Neutrophil (primary cell): ENCODE results near the gene ANO8.

Source experiments
- H3K27ac ChIP-seq: fragments of 200-600 bp; sonication (generic); 2 replicates; pipeline ENCODE4 v1.5.1; 2016; ENCODE audit warnings: mild to moderate bottlenecking, moderate library complexity
- H3K27me3 ChIP-seq: fragments of 200-600 bp; sonication (generic); 2 replicates; pipeline ENCODE4 v1.6.0; 2016; ENCODE audit warnings: mild to moderate bottlenecking
- H3K36me3 ChIP-seq: fragments of 200-600 bp; sonication (generic); 2 replicates; pipeline ENCODE4 v1.5.1; 2017
- H3K4me1 ChIP-seq, 2 experiments: fragments of 200-600 bp in 1 of 2; sonication (generic) in 1 of 2; 1 replicate in 1 of 2; 2 replicates in 1 of 2; pipeline versions ENCODE4 v1.5.1 to v1.6.1; 2013 to 2016; ENCODE audit warnings: low read depth in 1 of 2, low read length in 1 of 2, mild to moderate bottlenecking in 1 of 2, moderate library complexity in 1 of 2; ENCODE audit not compliant: control insufficient read depth in 1 of 2, insufficient read depth in 1 of 2
- H3K4me3 ChIP-seq, 2 experiments: fragments of 200-600 bp in 1 of 2; sonication (generic) in 1 of 2; 1 replicate in 1 of 2; 2 replicates in 1 of 2; pipeline ENCODE4 v1.5.1; 2013 to 2016; ENCODE audit warnings: low read depth in 1 of 2, low read length in 1 of 2, mild to moderate bottlenecking in 1 of 2, moderate library complexity in 1 of 2
- H3K9me3 ChIP-seq: fragments of 200-600 bp; sonication (generic); 2 replicates; pipeline ENCODE4 v1.5.1; 2016
- TF ChIP-seq, protein P1 (sequence below): fragments of 200-600 bp; sonication (generic); IDR thresholded peaks from 2 replicates; pipeline ENCODE4 v1.5.1; 2016; ENCODE audit warnings: antibody characterized with exemption

Gene ANO8

DNA sequence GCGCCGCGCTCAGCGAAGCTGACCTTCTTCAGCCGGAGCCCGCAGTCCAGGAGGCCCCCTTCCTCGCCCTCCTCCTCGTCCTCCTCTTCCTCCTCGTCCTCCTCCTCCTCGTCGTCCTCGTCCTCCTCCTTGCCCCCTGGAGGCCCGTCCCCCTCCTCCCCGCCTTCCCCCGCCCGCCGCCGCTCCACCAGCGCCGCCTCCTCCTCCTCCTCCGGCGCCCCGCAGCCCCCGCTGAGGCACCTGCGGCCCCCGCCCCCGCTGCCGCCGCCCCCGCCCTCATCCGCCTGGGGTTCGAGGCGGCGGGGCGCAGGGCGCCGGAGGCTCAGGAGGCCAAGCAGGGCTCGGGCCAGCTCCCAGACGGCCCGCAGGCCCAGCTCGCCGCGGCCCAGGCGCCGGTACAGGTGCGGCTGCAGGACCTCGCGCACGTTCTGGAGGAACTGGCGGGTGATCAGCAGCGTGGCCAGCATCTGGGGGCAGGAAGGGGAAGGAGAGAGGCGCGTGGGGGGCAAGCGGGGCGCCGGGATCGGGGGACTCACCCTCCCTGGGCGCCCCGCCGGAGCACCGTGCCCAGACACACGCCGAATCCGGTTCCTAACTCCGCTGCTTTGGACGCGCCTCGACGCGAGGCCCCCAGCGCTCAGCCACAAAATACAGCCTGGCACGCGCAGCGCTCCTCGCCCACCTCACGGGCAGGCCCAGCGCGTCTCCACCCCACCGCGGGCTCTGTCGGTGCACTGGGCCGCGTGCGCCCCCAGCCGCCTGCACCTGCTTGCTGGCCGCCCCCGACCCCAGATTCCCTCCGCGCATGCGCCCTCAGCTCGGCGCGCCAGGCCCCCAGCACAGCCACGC is 5.9 kb downstream of the ANO8 start:
- no peaks in the 10 kb centered on the region for H3K36me3 ChIP-seq
- TF ChIP-seq, protein P1, sequence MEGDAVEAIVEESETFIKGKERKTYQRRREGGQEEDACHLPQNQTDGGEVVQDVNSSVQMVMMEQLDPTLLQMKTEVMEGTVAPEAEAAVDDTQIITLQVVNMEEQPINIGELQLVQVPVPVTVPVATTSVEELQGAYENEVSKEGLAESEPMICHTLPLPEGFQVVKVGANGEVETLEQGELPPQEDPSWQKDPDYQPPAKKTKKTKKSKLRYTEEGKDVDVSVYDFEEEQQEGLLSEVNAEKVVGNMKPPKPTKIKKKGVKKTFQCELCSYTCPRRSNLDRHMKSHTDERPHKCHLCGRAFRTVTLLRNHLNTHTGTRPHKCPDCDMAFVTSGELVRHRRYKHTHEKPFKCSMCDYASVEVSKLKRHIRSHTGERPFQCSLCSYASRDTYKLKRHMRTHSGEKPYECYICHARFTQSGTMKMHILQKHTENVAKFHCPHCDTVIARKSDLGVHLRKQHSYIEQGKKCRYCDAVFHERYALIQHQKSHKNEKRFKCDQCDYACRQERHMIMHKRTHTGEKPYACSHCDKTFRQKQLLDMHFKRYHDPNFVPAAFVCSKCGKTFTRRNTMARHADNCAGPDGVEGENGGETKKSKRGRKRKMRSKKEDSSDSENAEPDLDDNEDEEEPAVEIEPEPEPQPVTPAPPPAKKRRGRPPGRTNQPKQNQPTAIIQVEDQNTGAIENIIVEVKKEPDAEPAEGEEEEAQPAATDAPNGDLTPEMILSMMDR, result no peak
- H3K27me3 ChIP-seq, result peaks cover 93% of the 10 kb centered on the region
- H3K27ac ChIP-seq, result no peak overlapping the region
- peaks cover 16 to 21% of the 10 kb centered on the region in 2 experiments for H3K4me1 ChIP-seq
- H3K9me3 ChIP-seq, result no peaks in the 10 kb centered on the region
- peak overlapping the region; percentile 56 to 67 for H3K4me3 ChIP-seq

DNA sequence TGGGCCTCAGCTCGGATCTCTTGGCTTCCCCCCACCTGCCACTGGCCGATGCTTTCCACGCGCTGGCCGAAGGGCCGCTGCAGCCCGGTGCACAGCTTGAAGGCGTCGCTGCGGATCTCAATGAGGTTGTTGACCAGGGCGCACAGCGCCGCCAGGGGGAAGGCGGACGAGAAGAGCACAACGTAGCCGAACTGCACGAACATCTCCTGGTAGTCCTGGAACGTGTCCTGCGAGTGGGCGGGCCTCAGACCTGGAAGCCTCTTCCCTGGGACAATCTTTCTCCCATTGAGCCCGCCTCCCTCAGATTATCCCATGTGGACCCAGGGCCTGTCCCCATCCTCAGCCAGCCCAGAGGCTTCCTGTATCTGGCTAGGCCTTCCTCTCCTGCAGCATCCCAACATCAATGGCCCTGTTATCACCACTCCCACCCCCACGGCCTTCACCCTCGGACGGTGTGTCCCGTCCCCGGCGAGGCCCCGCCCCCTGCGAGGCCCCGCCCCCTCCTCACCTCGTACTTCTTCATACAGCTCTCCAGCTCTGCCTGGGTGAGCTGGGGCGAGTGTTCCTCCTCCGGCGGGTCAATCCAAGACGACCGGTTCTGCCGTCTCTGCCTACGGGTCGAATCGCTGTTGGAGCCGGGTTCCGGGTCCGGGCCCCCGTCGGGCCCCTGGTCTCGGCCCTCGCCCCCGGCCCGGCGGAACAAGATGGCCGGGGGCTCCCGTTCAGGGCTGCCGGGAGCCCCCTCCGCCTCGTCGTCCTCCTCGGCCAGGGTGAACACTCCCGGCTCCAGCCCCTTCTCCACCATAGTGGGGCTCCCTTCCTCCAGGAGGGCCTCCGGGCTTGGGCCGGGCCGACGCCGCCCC is 6.8 kb downstream of the ANO8 start:
- TF ChIP-seq, protein P1, result no peak
- Histone ChIP-seq H3K27ac (no peak overlapping the region), H3K4me3 (peak overlapping the region; percentile 56 to 67), H3K4me1 (peaks cover 14 to 19% of the 10 kb centered on the region in 2 experiments), H3K9me3 (no peaks in the 10 kb centered on the region), H3K27me3 (peaks cover 93% of the 10 kb centered on the region), H3K36me3 (peaks cover under 1% of the 10 kb centered on the region)

DNA sequence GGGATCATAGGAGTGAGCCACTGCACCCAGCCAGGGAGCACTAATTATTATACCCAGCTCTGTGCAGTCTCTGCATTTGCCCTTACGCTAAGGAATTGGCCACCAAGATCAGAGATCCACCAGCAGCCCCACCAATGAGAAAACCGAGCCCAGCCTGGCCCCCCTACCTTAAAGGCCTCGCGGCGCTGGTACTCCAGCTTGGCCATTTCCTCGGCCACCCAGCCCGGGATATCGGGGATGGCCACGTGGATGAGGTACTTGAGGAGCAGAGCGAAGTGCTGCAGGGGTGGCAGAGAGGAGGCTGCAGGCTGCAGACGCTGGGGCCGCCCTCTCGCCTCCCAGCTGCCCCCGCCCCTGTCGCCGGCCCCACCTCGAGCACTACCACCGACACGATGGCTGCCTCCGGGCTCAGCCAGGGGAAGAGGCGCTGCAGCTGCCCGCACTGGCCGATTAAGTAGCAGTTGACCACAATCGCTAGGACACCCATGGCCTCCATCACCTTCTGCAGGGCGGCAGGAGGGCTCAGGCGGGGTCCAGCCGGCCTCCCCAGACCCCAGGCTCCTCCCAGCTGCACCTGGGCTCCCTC is 7.5 kb downstream of the ANO8 start:
- no peak overlapping the region for H3K27ac ChIP-seq
- H3K4me1 ChIP-seq, result peaks cover 14 to 19% of the 10 kb centered on the region in 2 experiments
- peaks cover 93% of the 10 kb centered on the region for H3K27me3 ChIP-seq
- peaks cover 8% of the 10 kb centered on the region for H3K36me3 ChIP-seq
- H3K9me3 ChIP-seq, result no peaks in the 10 kb centered on the region
- TF ChIP-seq, protein P1, result no peak
- H3K4me3 ChIP-seq, result no peak overlapping the region

DNA sequence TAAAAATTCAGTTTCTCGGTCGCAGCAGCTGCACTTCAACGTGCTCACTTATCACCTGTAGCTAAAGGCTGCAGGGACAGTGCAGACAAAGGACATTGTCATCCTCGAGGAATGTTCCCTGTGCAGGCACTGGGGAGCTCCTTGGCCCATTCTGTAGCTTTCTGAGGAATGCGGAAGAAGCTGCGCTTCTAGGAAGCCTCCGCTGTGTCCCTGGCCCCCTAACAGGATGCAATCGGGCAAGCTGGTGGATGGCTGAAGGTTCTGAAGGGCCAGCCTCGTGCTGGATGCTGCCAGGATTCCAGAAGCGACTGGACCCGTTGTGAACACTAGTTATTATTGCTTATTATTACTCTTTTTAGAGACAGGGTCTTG is 8.1 kb downstream of the ANO8 start:
- H3K27me3 ChIP-seq, result peaks cover 91% of the 10 kb centered on the region
- H3K27ac ChIP-seq, result no peak overlapping the region
- TF ChIP-seq, protein P1, result no peak
- H3K36me3 ChIP-seq, result peaks cover 14% of the 10 kb centered on the region
- no peaks in the 10 kb centered on the region for H3K9me3 ChIP-seq
- H3K4me1 ChIP-seq, result peaks cover 14 to 19% of the 10 kb centered on the region in 2 experiments
- no peak overlapping the region for H3K4me3 ChIP-seq

DNA sequence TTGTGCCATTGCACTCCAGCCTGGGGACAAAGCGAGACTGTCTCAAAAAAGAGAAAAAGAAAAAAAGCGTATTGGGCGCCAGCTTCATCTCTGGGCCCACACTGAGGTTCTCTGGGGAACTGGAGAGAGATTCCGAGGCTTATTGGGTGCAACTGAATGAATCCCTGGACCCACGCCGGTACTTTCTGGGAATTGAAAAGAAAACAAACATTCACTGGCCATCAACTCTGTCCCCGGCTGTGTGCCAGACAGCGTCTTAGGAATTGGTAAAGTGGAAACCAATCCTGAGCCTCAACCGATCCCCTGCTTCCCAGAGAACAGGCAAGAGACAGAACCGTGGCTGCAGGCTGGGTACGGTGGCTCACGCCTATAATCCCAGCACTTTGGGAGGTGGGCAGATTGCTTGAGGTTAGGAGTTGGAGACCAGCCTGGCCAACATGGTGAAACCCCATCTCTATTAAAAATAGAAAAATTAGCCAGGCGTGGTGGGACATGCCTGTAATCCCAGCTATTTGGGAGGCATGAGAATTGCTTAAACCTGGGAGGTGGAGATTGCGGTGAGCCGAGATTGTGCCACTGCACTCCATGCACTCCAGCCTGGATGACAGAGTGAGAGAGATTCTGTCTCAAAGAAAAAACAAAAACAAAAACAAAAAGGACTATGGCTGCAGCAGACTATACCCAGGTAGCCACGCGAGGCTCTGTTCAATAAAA is 8.6 kb downstream of the ANO8 start:
- peaks cover 14 to 19% of the 10 kb centered on the region in 2 experiments for H3K4me1 ChIP-seq
- H3K27ac ChIP-seq, result no peak overlapping the region
- TF ChIP-seq, protein P1, result no peak
- H3K36me3 ChIP-seq, result peaks cover 19% of the 10 kb centered on the region
- H3K4me3 ChIP-seq, result no peak overlapping the region
- H3K9me3 ChIP-seq, result no peaks in the 10 kb centered on the region
- peaks cover 85% of the 10 kb centered on the region for H3K27me3 ChIP-seq
